ENCODE results near the gene ADGRG3.

DNA sequence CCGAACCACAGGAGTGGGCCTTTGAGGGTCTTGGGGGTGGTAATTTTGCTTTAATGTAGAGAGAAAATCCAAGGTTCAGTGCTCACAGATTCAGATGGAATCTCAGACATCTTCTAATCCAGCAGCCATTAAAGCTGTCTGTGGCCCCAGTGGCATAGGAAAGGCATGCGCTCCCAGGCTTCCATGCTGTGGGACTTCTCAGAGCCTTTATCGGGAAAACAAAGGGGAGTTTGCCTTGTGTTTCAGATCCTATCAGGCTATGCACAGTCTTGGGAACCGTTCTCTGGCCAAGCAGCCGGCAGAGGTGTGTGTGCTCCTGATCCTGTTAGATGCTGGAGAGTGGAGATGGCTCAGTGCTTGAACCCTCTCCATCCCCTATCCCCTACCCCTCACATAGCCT, 31.9 kb upstream of the ADGRG3 start:
- TF ChIP-seq, protein P1, sequence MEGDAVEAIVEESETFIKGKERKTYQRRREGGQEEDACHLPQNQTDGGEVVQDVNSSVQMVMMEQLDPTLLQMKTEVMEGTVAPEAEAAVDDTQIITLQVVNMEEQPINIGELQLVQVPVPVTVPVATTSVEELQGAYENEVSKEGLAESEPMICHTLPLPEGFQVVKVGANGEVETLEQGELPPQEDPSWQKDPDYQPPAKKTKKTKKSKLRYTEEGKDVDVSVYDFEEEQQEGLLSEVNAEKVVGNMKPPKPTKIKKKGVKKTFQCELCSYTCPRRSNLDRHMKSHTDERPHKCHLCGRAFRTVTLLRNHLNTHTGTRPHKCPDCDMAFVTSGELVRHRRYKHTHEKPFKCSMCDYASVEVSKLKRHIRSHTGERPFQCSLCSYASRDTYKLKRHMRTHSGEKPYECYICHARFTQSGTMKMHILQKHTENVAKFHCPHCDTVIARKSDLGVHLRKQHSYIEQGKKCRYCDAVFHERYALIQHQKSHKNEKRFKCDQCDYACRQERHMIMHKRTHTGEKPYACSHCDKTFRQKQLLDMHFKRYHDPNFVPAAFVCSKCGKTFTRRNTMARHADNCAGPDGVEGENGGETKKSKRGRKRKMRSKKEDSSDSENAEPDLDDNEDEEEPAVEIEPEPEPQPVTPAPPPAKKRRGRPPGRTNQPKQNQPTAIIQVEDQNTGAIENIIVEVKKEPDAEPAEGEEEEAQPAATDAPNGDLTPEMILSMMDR (IDR thresholded peaks at IDR 0.05; ENCODE audit: low read depth, low read length, poor library complexity, severe bottlenecking): no peak
- no peak for TF ChIP-seq EZH2phosphoT487 (IDR thresholded peaks at IDR 0.05; ENCODE audit: borderline replicate concordance, low read length)

Data from DOHH2 (cell line).